K562 (cell line): Measurements from ENCODE around the gene MYL1. TPM values are rescaled to one million over a fixed set of nuclear protein-coding genes. Genes with fewer than 3 reads are reported as not detected.

ENCODE experiments used
- ATAC-seq: fragments of 200-7000 bp; cut with Tn5 transposase; 3 replicates; pipeline ENCODE4 v1.9.1; 2020; ENCODE audit warnings: moderate library complexity
- BruUV-seq: library from RNA; stranded (reverse); fragments of 400-500 nt; replicated peaks from 2 replicates; lab custom pipeline; 2021; lab: Mats Ljungman, UMichigan
- CTCF ChIA-PET: fragments of 300-600 bp; formaldehyde crosslinking; extraction: SDS; loops from one replicate; lab custom pipeline; 2021; ENCODE audit warnings: low intra/inter-chr PET ratio; lab: Yijun Ruan, JAX
- POLR2A ChIA-PET: fragments of 300-600, 350-650 bp; sonication (Branson Sonifier 250); formaldehyde crosslinking; extraction: SDS; loops from one replicate; lab custom pipeline; 2021; ENCODE audit warnings: antibody characterized with exemption, inconsistent platforms; lab: Yijun Ruan, JAX
- DNase-seq, 4 experiments: peaks; one replicate each; pipeline versions ENCODE4 v3.0.0 to v3.0.0-alpha.2; 2011 to 2018; ENCODE audit warnings: low spot score in 3 of 4, mixed read lengths in 3 of 4; ENCODE audit errors: extremely low read depth in 1 of 4
- FAIRE-seq: peaks from 2 replicates; lab custom pipeline; 2011; peaks lifted over from hg19 to GRCh38; lab: Jason Lieb, UNC
- H2AFZ ChIP-seq: 2 replicates; pipeline ENCODE4 v1.6.0; 2011; ENCODE audit warnings: low read depth, low read length, control low read depth, inconsistent platforms
- H3K27ac ChIP-seq: fragments of 200-600 bp; 3 replicates; pipeline ENCODE4 v1.8.0; 2011; ENCODE audit warnings: low read depth, mild to moderate bottlenecking, control low read depth, inconsistent platforms, low read length, moderate library complexity, mixed read lengths; ENCODE audit errors: extremely low read depth
- H3K27me3 ChIP-seq, 2 experiments: fragments of 300-600 bp in 1 of 2; 2 replicates in 1 of 2; 3 replicates in 1 of 2; pipeline versions ENCODE4 v1.6.0 to v1.8.0; 2011; ENCODE audit warnings: inconsistent platforms in 2 of 2, low read length in 2 of 2, mild to moderate bottlenecking in 1 of 2, mixed read lengths in 1 of 2, moderate library complexity in 1 of 2; ENCODE audit not compliant: control insufficient read depth in 2 of 2, insufficient read depth in 2 of 2
- H3K36me3 ChIP-seq: fragments of 300-600 bp; 3 replicates; pipeline ENCODE4 v1.8.0; 2011; ENCODE audit warnings: mild to moderate bottlenecking, low read length, inconsistent platforms; ENCODE audit not compliant: control insufficient read depth, insufficient read depth
- H3K4me1 ChIP-seq, 2 experiments: fragments of 200-600 bp in 1 of 2; replicated peaks in 1 of 2; 2 replicates in 1 of 2; 3 replicates in 1 of 2; pipeline versions ENCODE4 v1.5.1 to v1.8.0; 2011; ENCODE audit warnings: inconsistent platforms in 2 of 2, low read length in 2 of 2, mild to moderate bottlenecking in 1 of 2, mixed read lengths in 1 of 2, moderate library complexity in 1 of 2; ENCODE audit not compliant: control insufficient read depth in 2 of 2, insufficient read depth in 2 of 2
- H3K4me2 ChIP-seq: 2 replicates; pipeline ENCODE4 v1.6.1; 2011; ENCODE audit warnings: low read length, control low read depth, inconsistent platforms, mixed read lengths; ENCODE audit not compliant: insufficient read depth
- H3K4me3 ChIP-seq: fragments of 200-600 bp; sonication (generic), shearing (Covaris generic); 2 replicates; pipeline ENCODE4 v1.5.1; 2016; ENCODE audit warnings: control low read depth, inconsistent platforms
- H3K79me2 ChIP-seq: fragments of 200-600 bp; 3 replicates; pipeline ENCODE4 v1.8.0; 2011; ENCODE audit warnings: low read length, inconsistent platforms; ENCODE audit not compliant: control insufficient read depth, insufficient read depth
- H3K9ac ChIP-seq, 2 experiments: 2 replicates each; pipeline versions ENCODE4 v1.6.0 to v1.6.1; 2011; ENCODE audit warnings: low read depth in 2 of 2, low read length in 2 of 2, control low read depth in 1 of 2, inconsistent platforms in 1 of 2, mild to moderate bottlenecking in 1 of 2, mixed read lengths in 1 of 2; ENCODE audit not compliant: insufficient read depth in 1 of 2
- H3K9me1 ChIP-seq: one replicate; pipeline ENCODE4 v1.6.0; 2011; ENCODE audit warnings: inconsistent platforms, mild to moderate bottlenecking, low read length, moderate library complexity; ENCODE audit not compliant: control insufficient read depth, insufficient read depth
- H3K9me3 ChIP-seq: replicated peaks from 2 replicates; pipeline ENCODE4 v1.5.1; 2011; ENCODE audit warnings: low read depth, low read length, inconsistent platforms; ENCODE audit not compliant: control insufficient read depth, insufficient read depth
- H4K20me1 ChIP-seq: replicated peaks from 2 replicates; pipeline ENCODE4 v1.6.1; 2011; ENCODE audit warnings: low read length, inconsistent platforms, mixed read lengths; ENCODE audit not compliant: control insufficient read depth, insufficient read depth
- HNRNPL ChIP-seq: fragments of 200-400 bp; formaldehyde crosslinking; IDR thresholded peaks from 2 replicates; pipeline ENCODE4 v1.6.1; 2017; ENCODE audit warnings: low read depth, mild to moderate bottlenecking, low read length
- RUNX1 ChIP-seq: sonication (generic); IDR thresholded peaks from 2 replicates; pipeline ENCODE4 v1.6.1; 2016; ENCODE audit warnings: antibody characterized with exemption, low read depth
- SP2 ChIP-seq: IDR thresholded peaks from 2 replicates; pipeline ENCODE4 v1.6.1; 2011; ENCODE audit warnings: mild to moderate bottlenecking, low read depth, low read length, moderate library complexity; ENCODE audit not compliant: poor library complexity, severe bottlenecking; ENCODE audit errors: extremely low read depth
- WGBS: fragments of 100-300 bp; shearing (Covaris generic); methylation state at CpG from one replicate; pipeline ENCODE4 v1.1.6; 2016; ENCODE audit warnings: low coverage, mixed read lengths; ENCODE audit not compliant: insufficient coverage; ENCODE audit errors: missing lambda C conversion rate; 5-methylcytosine and 5-hydroxymethylcytosine counted together
- in situ Hi-C: fragments of 300-500 bp; cut with MboI; formaldehyde crosslinking; loops from 4 replicates; pipeline ENCODE4 v1.15.0; 2018; ENCODE audit warnings: inconsistent platforms, mixed read lengths
- intact Hi-C: fragments of 100-400 bp; cut with micrococcal nuclease; formaldehyde crosslinking; loops from 2 replicates; pipeline ENCODE4 v1.14.2; 2022
- polyA plus RNA-seq, 8 experiments: library from polyadenylated mRNA; depleted of rRNA in 4 of 8; stranded (reverse) in 5 of 8; unstranded in 3 of 8; fragments of >200 nt; fragmentation: Nextera tagmentation in 2 of 8; fragmentation: Illumina TruSeq in 1 of 8; extraction: Ambion mirVana in 2 of 8; extraction: Trizol in 1 of 8; gene quantifications; 2 replicates each; pipeline versions ENCODE4 v1.2.1 to v1.2.3, GENCODE V29; 2011 to 2014; ENCODE audit warnings: inconsistent platforms in 1 of 8, missing spikeins in 1 of 8
- total RNA-seq, 7 experiments: library from RNA; depleted of rRNA in 6 of 7; stranded (reverse); fragments of >200 nt in 6 of 7; fragmentation: Illumina TruSeq in 2 of 7; extraction: Trizol in 2 of 7; gene quantifications; 2 replicates each; pipeline versions ENCODE4 v1.2.1 to v1.2.3, GENCODE V29; 2011 to 2021; ENCODE audit warnings: low replicate concordance in 1 of 7
- TF ChIP-seq, protein P1 (sequence below): fragments of 250-450 bp; sonication (Bioruptor Pico); IDR thresholded peaks from 2 replicates; pipeline ENCODE4 v1.4.0; 2020
- TF ChIP-seq, protein P2 (sequence below): fragments of 450-650 bp; IDR thresholded peaks from 2 replicates; pipeline ENCODE4 v1.6.1; 2018; ENCODE audit warnings: mild to moderate bottlenecking, low read depth; ENCODE audit not compliant: partially characterized antibody

The MYL1 gene
- total and polyA plus RNA-seq, 9 of the 15 experiments (the other 6 are each of a cell fraction or from before 2014, with no cell fraction given) = not detected

DNA sequence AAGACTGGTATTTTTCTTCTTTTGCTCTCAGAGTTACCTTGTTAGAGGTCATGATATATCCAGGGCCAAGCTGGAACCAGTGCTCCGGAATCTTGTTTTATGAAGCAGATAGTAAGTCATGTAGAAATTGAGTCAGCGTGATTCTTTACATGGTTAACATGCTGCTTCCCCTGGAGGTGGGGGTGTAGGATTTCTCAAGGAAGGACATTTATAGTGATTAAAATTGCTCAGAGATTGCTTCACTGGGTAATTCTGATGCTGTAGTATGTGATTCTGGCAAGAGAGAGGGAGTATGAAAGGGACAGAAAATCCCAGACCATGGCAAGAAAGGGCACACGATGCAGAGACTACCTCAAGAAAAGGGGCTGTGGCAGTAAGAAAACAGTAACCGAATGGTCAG is 8.0 kb upstream of the MYL1 start (continued):
- TF ChIP-seq, protein P1, sequence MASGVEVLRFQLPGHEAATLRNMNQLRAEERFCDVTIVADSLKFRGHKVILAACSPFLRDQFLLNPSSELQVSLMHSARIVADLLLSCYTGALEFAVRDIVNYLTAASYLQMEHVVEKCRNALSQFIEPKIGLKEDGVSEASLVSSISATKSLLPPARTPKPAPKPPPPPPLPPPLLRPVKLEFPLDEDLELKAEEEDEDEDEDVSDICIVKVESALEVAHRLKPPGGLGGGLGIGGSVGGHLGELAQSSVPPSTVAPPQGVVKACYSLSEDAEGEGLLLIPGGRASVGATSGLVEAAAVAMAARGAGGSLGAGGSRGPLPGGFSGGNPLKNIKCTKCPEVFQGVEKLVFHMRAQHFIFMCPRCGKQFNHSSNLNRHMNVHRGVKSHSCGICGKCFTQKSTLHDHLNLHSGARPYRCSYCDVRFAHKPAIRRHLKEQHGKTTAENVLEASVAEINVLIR (CRISPR knock-in tag) = no peak

- H3K9me1 ChIP-seq = no peaks in the 10 kb centered on the region
- TF ChIP-seq, protein P2, sequence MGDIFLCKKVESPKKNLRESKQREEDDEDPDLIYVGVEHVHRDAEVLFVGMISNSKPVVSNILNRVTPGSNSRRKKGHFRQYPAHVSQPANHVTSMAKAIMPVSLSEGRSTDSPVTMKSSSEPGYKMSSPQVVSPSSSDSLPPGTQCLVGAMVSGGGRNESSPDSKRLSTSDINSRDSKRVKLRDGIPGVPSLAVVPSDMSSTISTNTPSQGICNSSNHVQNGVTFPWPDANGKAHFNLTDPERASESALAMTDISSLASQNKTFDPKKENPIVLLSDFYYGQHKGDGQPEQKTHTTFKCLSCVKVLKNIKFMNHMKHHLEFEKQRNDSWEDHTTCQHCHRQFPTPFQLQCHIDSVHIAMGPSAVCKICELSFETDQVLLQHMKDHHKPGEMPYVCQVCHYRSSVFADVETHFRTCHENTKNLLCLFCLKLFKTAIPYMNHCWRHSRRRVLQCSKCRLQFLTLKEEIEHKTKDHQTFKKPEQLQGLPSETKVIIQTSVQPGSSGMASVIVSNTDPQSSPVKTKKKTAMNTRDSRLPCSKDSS = no peak
- TF ChIP-seq SP2 (no peak), HNRNPL (no peak), RUNX1 (no peak)
Measured at GRCh38 chr2:210318891-210319290, 3.9 kb upstream of the MYL1 start.

More at GRCh38 chr2:210318891-210319290, 3.9 kb upstream of the MYL1 start:
- ATAC-seq (no peak), DNase-seq (no peak), FAIRE-seq (no peak)
- Histone ChIP-seq H3K79me2 (no peaks in the 10 kb centered on the region), H4K20me1 (no peaks in the 10 kb centered on the region), H3K4me3 (no peak overlapping the region), H3K4me2 (no peak overlapping the region), H3K27ac (no peak overlapping the region), H2AFZ (no peak overlapping the region), H3K27me3 (no peaks in the 10 kb centered on the region), H3K36me3 (no peaks in the 10 kb centered on the region), H3K9ac (no peak overlapping the region), H3K9me3 (no peaks in the 10 kb centered on the region), H3K4me1 (no peaks in the 10 kb centered on the region)
- in situ Hi-C loops = no loop called here
- POLR2A ChIA-PET = no interaction called here
- CTCF ChIA-PET = no interaction called here
- intact Hi-C loops = no loop called here
- no TSS peak for BruUV-seq
- WGBS = 0% methylated on average over 3 of the region's 3 CpGs
